ENCODE data around the gene SLC1A2. TPM values are rescaled to one million over a fixed set of nuclear protein-coding genes. Genes with fewer than 3 reads are reported as not detected.

Gene SLC1A2
- total RNA-seq, 1 donor from 2014 or later = 4.9 TPM

GRCh38 chr11:35403765-35404387 lies 15.5 kb downstream of the SLC1A2 start:
- H3K36me3 ChIP-seq = no peaks in the 10 kb centered on the region
- Mint-ChIP-seq H3K27me3 (ENCODE audit: insufficient read depth, low read depth) (no peaks in the 10 kb centered on the region), H3K27ac (no peak overlapping the region), H3K4me1 (peaks cover 2% of the 10 kb centered on the region), H3K36me3 (no peaks in the 10 kb centered on the region), H3K9me3 (peaks cover 2% of the 10 kb centered on the region), H3K4me3 (no peak overlapping the region)
- DNase-seq (ENCODE audit: low spot score) = no peak
- H3K27me3 ChIP-seq = no peaks in the 10 kb centered on the region
- H3K4me1 ChIP-seq = peaks cover 5% of the 10 kb centered on the region
- TF ChIP-seq EZH2 (IDR thresholded peaks at IDR 0.05) (no peak), CTCF (IDR thresholded peaks at IDR 0.05) (no peak), EZH2phosphoT487 (IDR thresholded peaks at IDR 0.05) (no peak)
- H3K4me2 ChIP-seq = no peak overlapping the region
- no peak overlapping the region for H3K9ac ChIP-seq
- no peaks in the 10 kb centered on the region for H4K20me1 ChIP-seq (ENCODE audit: low read depth)
- no peaks in the 10 kb centered on the region for H3F3A ChIP-seq (ENCODE audit: low read depth)
- H3K4me3 ChIP-seq = no peak overlapping the region
- H2AFZ ChIP-seq (replicated peaks) = no peak overlapping the region
- H3K27ac ChIP-seq = no peak overlapping the region
- no peaks in the 10 kb centered on the region for H3K79me2 ChIP-seq (ENCODE audit: low read depth)
- no peaks in the 10 kb centered on the region for H3K9me3 ChIP-seq (ENCODE audit: low read depth)

GRCh38 chr11:35402751-35403660 lies 16.4 kb downstream of the SLC1A2 start:
- H3K9ac ChIP-seq = no peak overlapping the region
- H3K4me3 ChIP-seq = no peak overlapping the region
- H2AFZ ChIP-seq (replicated peaks) = no peak overlapping the region
- no peaks in the 10 kb centered on the region for H3K9me3 ChIP-seq (ENCODE audit: low read depth)
- no peak overlapping the region for H3K27ac ChIP-seq
- TF ChIP-seq EZH2 (IDR thresholded peaks at IDR 0.05) (no peak), EZH2phosphoT487 (IDR thresholded peaks at IDR 0.05) (no peak), CTCF (IDR thresholded peaks at IDR 0.05) (no peak)
- Mint-ChIP-seq H3K9me3 (peaks cover 2% of the 10 kb centered on the region), H3K36me3 (no peaks in the 10 kb centered on the region), H3K4me3 (no peak overlapping the region), H3K27me3 (ENCODE audit: insufficient read depth, low read depth) (no peaks in the 10 kb centered on the region), H3K4me1 (peaks cover 2% of the 10 kb centered on the region), H3K27ac (no peak overlapping the region)
- no peaks in the 10 kb centered on the region for H3K79me2 ChIP-seq (ENCODE audit: low read depth)
- H3K4me1 ChIP-seq = peaks cover 5% of the 10 kb centered on the region
- H3K36me3 ChIP-seq = no peaks in the 10 kb centered on the region
- no peaks in the 10 kb centered on the region for H3K27me3 ChIP-seq
- H3F3A ChIP-seq (ENCODE audit: low read depth) = no peaks in the 10 kb centered on the region
- no peaks in the 10 kb centered on the region for H4K20me1 ChIP-seq (ENCODE audit: low read depth)
- DNase-seq (ENCODE audit: low spot score) = no peak
- H3K4me2 ChIP-seq = no peak overlapping the region

GRCh38 chr11:35398881-35399280 lies 20.5 kb downstream of the SLC1A2 start:
- Histone ChIP-seq H4K20me1 (ENCODE audit: low read depth) (no peaks in the 10 kb centered on the region), H3K36me3 (no peaks in the 10 kb centered on the region), H3K27me3 (no peaks in the 10 kb centered on the region), H3F3A (ENCODE audit: low read depth) (no peaks in the 10 kb centered on the region), H3K27ac (no peak overlapping the region), H3K79me2 (ENCODE audit: low read depth) (no peaks in the 10 kb centered on the region), H3K4me1 (no peaks in the 10 kb centered on the region), H3K4me2 (no peak overlapping the region), H2AFZ (replicated peaks) (no peak overlapping the region), H3K4me3 (no peak overlapping the region), H3K9me3 (ENCODE audit: low read depth) (no peaks in the 10 kb centered on the region), H3K9ac (no peak overlapping the region)
- H3K4me3 Mint-ChIP-seq = no peak overlapping the region
- TF ChIP-seq CTCF (IDR thresholded peaks at IDR 0.05) (no peak), EZH2phosphoT487 (IDR thresholded peaks at IDR 0.05) (no peak), EZH2 (IDR thresholded peaks at IDR 0.05) (no peak)
- H3K9me3 Mint-ChIP-seq = peaks cover 5% of the 10 kb centered on the region
- H3K27ac Mint-ChIP-seq = no peak overlapping the region
- H3K27me3 Mint-ChIP-seq (ENCODE audit: insufficient read depth, low read depth) = peaks cover under 1% of the 10 kb centered on the region
- peaks cover 3% of the 10 kb centered on the region for H3K36me3 Mint-ChIP-seq
- DNase-seq (ENCODE audit: low spot score) = no peak
- peaks cover under 1% of the 10 kb centered on the region for H3K4me1 Mint-ChIP-seq

Measured in neural progenitor cell (in vitro differentiated cells).